Measurements from ENCODE around the gene TTC27. TPM values are rescaled to one million over a fixed set of nuclear protein-coding genes. Genes with fewer than 3 reads are reported as not detected.

Gene TTC27
- total RNA-seq, 6 experiments from 2014 or later, result 20.0 to 24.7 (median 23.9) TPM

GRCh38 chr2:32832821-32833220 is 205.0 kb downstream of the TTC27 start:
- Mint-ChIP-seq H3K4me1 (ENCODE audit: low read depth) (peaks cover 27% of the 10 kb centered on the region), H3K27me3 (ENCODE audit: insufficient read depth) (peaks cover 3% of the 10 kb centered on the region), H3K9me3 (peaks cover 8% of the 10 kb centered on the region; the same call in 1 of the 2 replicates), H3K4me3 (no peak overlapping the region), H3K36me3 (ENCODE audit: low read depth) (no peaks in the 10 kb centered on the region; the same call in 1 of the 2 replicates), H3K27ac (no peak overlapping the region)
- no peak for TF ChIP-seq CTCF (IDR thresholded peaks at IDR 0.05)
- peak; percentile 45 for DNase-seq

- peaks cover 4% of the 10 kb centered on the region; the same call in 1 of the 2 replicates for H3K9me3 Mint-ChIP-seq
- peaks cover 27% of the 10 kb centered on the region for H3K4me1 Mint-ChIP-seq (ENCODE audit: low read depth)
These were observed 205.9 kb downstream of the TTC27 start for GRCh38 chr2:32833709-32834108.

GRCh38 chr2:32835148-32835547 is 207.3 kb downstream of the TTC27 start:
- no peak for DNase-seq
- H3K4me1 Mint-ChIP-seq (ENCODE audit: low read depth), result peaks cover 27% of the 10 kb centered on the region

More at GRCh38 chr2:32833709-32834108, 205.9 kb downstream of the TTC27 start:
- Mint-ChIP-seq H3K27me3 (ENCODE audit: insufficient read depth) (peaks cover 3% of the 10 kb centered on the region), H3K4me3 (no peak overlapping the region), H3K27ac (no peak overlapping the region), H3K36me3 (ENCODE audit: low read depth) (no peaks in the 10 kb centered on the region; the same call in 1 of the 2 replicates)
- DNase-seq, result no peak
- TF ChIP-seq CTCF (IDR thresholded peaks at IDR 0.05), result no peak

GRCh38 chr2:32836933-32837332 is 209.1 kb downstream of the TTC27 start:
- DNase-seq, result no peak
- no peaks in the 10 kb centered on the region for H3K36me3 Mint-ChIP-seq (ENCODE audit: low read depth)
- no peak for TF ChIP-seq CTCF (IDR thresholded peaks at IDR 0.05)
- H3K9me3 Mint-ChIP-seq, result no peaks in the 10 kb centered on the region
- H3K27me3 Mint-ChIP-seq (ENCODE audit: insufficient read depth), result peaks cover 3% of the 10 kb centered on the region
- peaks cover 23% of the 10 kb centered on the region for H3K4me1 Mint-ChIP-seq (ENCODE audit: low read depth)
- H3K27ac Mint-ChIP-seq, result no peak overlapping the region
- H3K4me3 Mint-ChIP-seq, result no peak overlapping the region

More at GRCh38 chr2:32835148-32835547, 207.3 kb downstream of the TTC27 start:
- no peaks in the 10 kb centered on the region for H3K9me3 Mint-ChIP-seq
- TF ChIP-seq CTCF (IDR thresholded peaks at IDR 0.05), result no peak
- H3K4me3 Mint-ChIP-seq, result no peak overlapping the region; the same call in 1 of the 2 replicates
- no peaks in the 10 kb centered on the region for H3K36me3 Mint-ChIP-seq (ENCODE audit: low read depth)
- peaks cover 3% of the 10 kb centered on the region for H3K27me3 Mint-ChIP-seq (ENCODE audit: insufficient read depth)
- no peak overlapping the region for H3K27ac Mint-ChIP-seq

- Mint-ChIP-seq H3K27ac (no peak overlapping the region), H3K27me3 (ENCODE audit: insufficient read depth) (peaks cover 3% of the 10 kb centered on the region), H3K36me3 (ENCODE audit: low read depth) (no peaks in the 10 kb centered on the region), H3K4me3 (no peak overlapping the region), H3K4me1 (ENCODE audit: low read depth) (peaks cover 12% of the 10 kb centered on the region), H3K9me3 (no peaks in the 10 kb centered on the region)
- no peak for TF ChIP-seq CTCF (IDR thresholded peaks at IDR 0.05)
- no peak for DNase-seq
These were observed 210.6 kb downstream of the TTC27 start for GRCh38 chr2:32838418-32838817.

- Mint-ChIP-seq H3K4me1 (ENCODE audit: low read depth) (peaks cover 12% of the 10 kb centered on the region), H3K9me3 (no peaks in the 10 kb centered on the region), H3K4me3 (no peak overlapping the region), H3K27ac (no peak overlapping the region), H3K36me3 (ENCODE audit: low read depth) (no peaks in the 10 kb centered on the region), H3K27me3 (ENCODE audit: insufficient read depth) (peaks cover 3% of the 10 kb centered on the region)
- TF ChIP-seq CTCF (IDR thresholded peaks at IDR 0.05), result no peak
- DNase-seq, result no peak
These were observed 211.1 kb downstream of the TTC27 start for GRCh38 chr2:32838949-32839348.
